SU-DHL-6 (cell line): ENCODE measurements around the gene CGN.

Source experiments
- EZH2phosphoT487 ChIP-seq: fragments of 200-600 bp; sonication (generic), shearing (Covaris generic); conservative IDR thresholded peaks from 2 replicates; pipeline ENCODE4 v1.6.1; 2018; ENCODE audit warnings: mild to moderate bottlenecking, antibody characterized with exemption, low read length, moderate library complexity, mixed read lengths
- TF ChIP-seq, protein P1 (sequence below): fragments of 200-600 bp; sonication (generic); IDR thresholded peaks from one replicate; pipeline ENCODE4 v1.5.1; 2017; ENCODE audit warnings: antibody characterized with exemption, mild to moderate bottlenecking, low read length, moderate library complexity; ENCODE audit not compliant: insufficient read depth, poor library complexity, severe bottlenecking

- TF ChIP-seq, protein P1, sequence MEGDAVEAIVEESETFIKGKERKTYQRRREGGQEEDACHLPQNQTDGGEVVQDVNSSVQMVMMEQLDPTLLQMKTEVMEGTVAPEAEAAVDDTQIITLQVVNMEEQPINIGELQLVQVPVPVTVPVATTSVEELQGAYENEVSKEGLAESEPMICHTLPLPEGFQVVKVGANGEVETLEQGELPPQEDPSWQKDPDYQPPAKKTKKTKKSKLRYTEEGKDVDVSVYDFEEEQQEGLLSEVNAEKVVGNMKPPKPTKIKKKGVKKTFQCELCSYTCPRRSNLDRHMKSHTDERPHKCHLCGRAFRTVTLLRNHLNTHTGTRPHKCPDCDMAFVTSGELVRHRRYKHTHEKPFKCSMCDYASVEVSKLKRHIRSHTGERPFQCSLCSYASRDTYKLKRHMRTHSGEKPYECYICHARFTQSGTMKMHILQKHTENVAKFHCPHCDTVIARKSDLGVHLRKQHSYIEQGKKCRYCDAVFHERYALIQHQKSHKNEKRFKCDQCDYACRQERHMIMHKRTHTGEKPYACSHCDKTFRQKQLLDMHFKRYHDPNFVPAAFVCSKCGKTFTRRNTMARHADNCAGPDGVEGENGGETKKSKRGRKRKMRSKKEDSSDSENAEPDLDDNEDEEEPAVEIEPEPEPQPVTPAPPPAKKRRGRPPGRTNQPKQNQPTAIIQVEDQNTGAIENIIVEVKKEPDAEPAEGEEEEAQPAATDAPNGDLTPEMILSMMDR, result no peak
- TF ChIP-seq EZH2phosphoT487, result no peak
Observed at GRCh38 chr1:151475175-151475574, 36.0 kb upstream of the CGN start.
